Measurements from ENCODE around the gene VIPR2.
"Not testable (repeated sequence)": the region's sequence is repeated elsewhere in the genome, so short reads cannot be mapped to it uniquely, and the experiment has no call there.

VIPR2 gene

GRCh38 chr7:159144758-159145489, at the start of gene VIPR2:
VIPR2 (minus strand) TSS chr7:159144867; CDS start chr7:159144771, 96 bp downstream.
- DNase-seq = no peak

- DNase-seq = no peak
Observed at GRCh38 chr7:159193543-159194090, 49.0 kb upstream of the VIPR2 start.

- DNase-seq = no peak
Observed at GRCh38 chr7:159192725-159193453, 48.2 kb upstream of the VIPR2 start.

- no peak for DNase-seq
Observed at GRCh38 chr7:159192013-159192412, 47.3 kb upstream of the VIPR2 start.

GRCh38 chr7:159191236-159191635, 46.6 kb upstream of the VIPR2 start:
- no peak for DNase-seq

GRCh38 chr7:159188011-159188410, 43.3 kb upstream of the VIPR2 start:
- DNase-seq = no peak

GRCh38 chr7:159179241-159179640, 34.6 kb upstream of the VIPR2 start:
- DNase-seq = no peak

GRCh38 chr7:159177284-159177953, 32.8 kb upstream of the VIPR2 start:
- no peak for DNase-seq

- DNase-seq = no peak
Observed at GRCh38 chr7:159175792-159176191, 31.1 kb upstream of the VIPR2 start.

- not testable (repeated sequence) for DNase-seq
Observed at GRCh38 chr7:159175100-159175499, 30.4 kb upstream of the VIPR2 start.

GRCh38 chr7:159172400-159172799, 27.7 kb upstream of the VIPR2 start:
- no peak for DNase-seq

GRCh38 chr7:159169391-159169790, 24.7 kb upstream of the VIPR2 start:
- DNase-seq = no peak

GRCh38 chr7:159167139-159167538, 22.5 kb upstream of the VIPR2 start:
- no peak for DNase-seq

- no peak for DNase-seq
Observed at GRCh38 chr7:159166530-159166929, 21.9 kb upstream of the VIPR2 start.

- DNase-seq = no peak
Observed at GRCh38 chr7:159165352-159165751, 20.7 kb upstream of the VIPR2 start.

- DNase-seq = not testable (repeated sequence)
Observed at GRCh38 chr7:159163703-159164301, 19.1 kb upstream of the VIPR2 start.

- DNase-seq = not testable (repeated sequence)
Observed at GRCh38 chr7:159162050-159162626, 17.5 kb upstream of the VIPR2 start.

- no peak for DNase-seq
Observed at GRCh38 chr7:159160450-159160849, 15.8 kb upstream of the VIPR2 start.

- no peak for DNase-seq
Observed at GRCh38 chr7:159159731-159160130, 15.1 kb upstream of the VIPR2 start.

- no peak for DNase-seq
Observed at GRCh38 chr7:159158888-159159405, 14.3 kb upstream of the VIPR2 start.

GRCh38 chr7:159158125-159158887, 13.6 kb upstream of the VIPR2 start:
- no peak for DNase-seq

GRCh38 chr7:159157714-159158113, 13.0 kb upstream of the VIPR2 start:
- no peak for DNase-seq

Data from fibroblast of upper back skin (primary cell).